D721Med (cell line): ENCODE measurements around the gene MINK1.

Source experiments
- DNase-seq: peaks from one replicate; pipeline ENCODE4 v3.0.0; 2011; ENCODE audit warnings: low spot score; ENCODE audit not compliant: insufficient read length
- FAIRE-seq: peaks from 2 replicates; lab custom pipeline; 2011; peaks lifted over from hg19 to GRCh38; lab: Jason Lieb, UNC
- CTCF ChIP-seq: IDR thresholded peaks from 2 replicates; pipeline ENCODE4 v1.5.1; 2012; ENCODE audit warnings: mild to moderate bottlenecking, control low read depth; ENCODE audit not compliant: insufficient read depth; ENCODE audit errors: missing control alignments

The MINK1 gene

DNA sequence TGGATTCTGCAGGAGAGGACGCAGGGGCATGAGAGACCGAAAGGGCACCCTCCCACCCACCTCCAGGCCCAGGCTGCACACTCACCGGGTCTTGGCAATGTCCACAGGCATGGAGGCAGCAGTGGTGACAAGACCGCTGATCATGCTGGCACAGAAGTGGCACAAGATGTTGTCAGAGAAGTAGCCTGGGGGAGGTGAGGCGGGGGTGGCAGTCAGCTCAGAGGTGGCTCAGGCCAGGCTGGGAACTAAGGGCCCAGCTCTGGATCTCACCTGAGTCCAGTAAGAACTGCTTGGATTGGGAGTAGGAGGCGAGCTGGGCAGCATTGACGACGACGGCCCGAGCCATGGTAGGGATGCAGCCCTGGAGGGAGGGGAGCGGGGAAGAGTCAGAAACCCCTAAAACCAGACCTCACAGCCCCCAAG lies 104.9 kb downstream of the MINK1 start:
- no peak for FAIRE-seq
- TF ChIP-seq CTCF, result no peak
- DNase-seq, result no peak

- no peak for TF ChIP-seq CTCF
- FAIRE-seq (no peak), DNase-seq (no peak)
These were observed 105.8 kb downstream of the MINK1 start for GRCh38 chr17:4938688-4939545.

DNA sequence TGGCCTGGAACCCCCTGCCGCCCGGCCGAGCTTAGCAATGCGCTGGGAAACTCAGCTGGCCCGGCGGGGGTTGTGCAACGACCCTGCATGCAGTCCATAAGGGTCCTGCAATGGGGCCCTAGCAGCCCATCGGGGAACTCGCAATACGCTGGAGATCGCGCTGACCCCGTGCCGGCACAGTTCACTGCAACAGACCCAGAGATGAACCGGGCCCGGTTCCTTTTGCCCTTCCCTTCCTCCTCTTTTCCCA lies 106.3 kb downstream of the MINK1 start:
- no peak for DNase-seq
- no peak for FAIRE-seq
- TF ChIP-seq CTCF, result no peak

- TF ChIP-seq CTCF, result no peak
- peak; percentile 95 for DNase-seq
- FAIRE-seq, result no peak
These were observed 106.8 kb downstream of the MINK1 start, which contains the start of the genes RNF167 and SLC25A11 for GRCh38 chr17:4939796-4940554. TSS of gene RNF167 (plus strand) at chr17:4940268. CDS start at chr17:4940910, 642 bp downstream. TSS of gene SLC25A11 (minus strand) at chr17:4940046. CDS start at chr17:4939910, 136 bp downstream.

DNA sequence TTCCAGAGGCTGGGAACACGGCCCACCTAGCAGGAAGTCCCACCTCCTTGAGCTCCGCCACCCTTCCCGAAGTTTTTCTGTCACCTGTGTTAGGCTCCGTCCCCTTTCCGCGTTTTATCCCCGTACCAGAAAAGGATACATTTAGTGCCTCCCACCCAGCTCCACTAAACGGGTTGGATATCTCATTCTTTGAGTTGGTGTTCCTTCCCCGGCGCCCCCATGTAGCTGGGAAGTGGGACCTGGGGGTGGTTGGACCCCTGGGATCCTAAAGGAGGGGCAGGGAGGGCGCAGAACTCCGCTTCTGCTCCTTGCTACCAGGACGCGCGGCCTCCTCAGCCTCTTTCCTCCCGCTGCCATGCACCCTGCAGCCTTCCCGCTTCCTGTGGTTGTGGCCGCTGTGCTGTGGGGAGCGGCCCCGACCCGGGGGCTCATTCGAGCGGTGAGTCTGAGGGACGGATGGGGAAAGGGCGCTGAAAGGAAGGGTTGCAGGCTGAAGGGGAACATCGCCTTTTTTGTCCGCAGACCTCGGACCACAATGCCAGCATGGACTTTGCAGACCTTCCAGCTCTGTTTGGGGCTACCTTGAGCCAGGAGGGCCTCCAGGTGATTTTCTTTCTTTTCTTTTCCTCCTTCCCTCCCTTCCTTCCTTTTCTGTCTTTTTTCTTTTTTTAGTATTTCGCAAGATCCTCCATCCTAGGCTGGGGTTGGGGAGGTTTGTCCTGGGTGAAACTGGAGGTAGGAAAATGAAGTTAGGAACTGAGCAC lies 107.6 kb downstream of the MINK1 start:
- peak; percentile 80 for DNase-seq
- no peak for TF ChIP-seq CTCF
- no peak for FAIRE-seq

DNA sequence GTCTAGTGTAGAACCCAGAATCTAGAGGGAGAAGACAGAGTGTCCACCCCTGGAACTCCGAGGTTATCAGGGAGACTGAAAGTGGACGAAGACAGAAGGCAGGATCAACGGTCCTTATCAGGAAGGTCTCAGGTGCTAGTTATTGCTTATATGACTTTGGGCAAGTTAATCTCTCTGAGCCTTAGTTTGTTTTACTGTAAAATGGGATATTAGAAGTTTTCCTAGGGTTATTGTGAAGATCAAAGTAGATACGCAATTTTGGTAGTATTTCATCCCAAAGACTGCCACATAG lies 108.1 kb downstream of the MINK1 start:
- DNase-seq (no peak), FAIRE-seq (no peak)
- TF ChIP-seq CTCF, result no peak
